Calu3 (cell line): ENCODE data around the gene GCH1. TPM values are rescaled to one million over a fixed set of nuclear protein-coding genes. Genes with fewer than 3 reads are reported as not detected.

ENCODE experiments used
- BruUV-seq: library from RNA; stranded (reverse); fragments of 400-500 nt; replicated peaks from 2 replicates; lab custom pipeline; 2021; lab: Mats Ljungman, UMichigan
- CTCF ChIA-PET: fragments of 300-600 bp; sonication (Branson Sonifier 250); formaldehyde crosslinking; loops from one replicate; lab custom pipeline; 2022; ENCODE audit warnings: antibody characterized with exemption; lab: Charles Lee
- DNase-seq: peaks from one replicate; pipeline ENCODE4 v3.0.0; 2022
- H3K27ac Mint-ChIP-seq: one replicate; pipeline ENCODE4 v1.8.0; 2022; ENCODE audit warnings: mixed read lengths; ENCODE audit not compliant: unreplicated experiment
- H3K27me3 Mint-ChIP-seq: one replicate; pipeline ENCODE4 v1.8.0; 2022; ENCODE audit warnings: mixed read lengths; ENCODE audit not compliant: unreplicated experiment
- H3K36me3 Mint-ChIP-seq: one replicate; pipeline ENCODE4 v1.8.0; 2022; ENCODE audit warnings: mild to moderate bottlenecking, moderate library complexity, mixed read lengths; ENCODE audit not compliant: insufficient read depth, unreplicated experiment
- H3K4me1 Mint-ChIP-seq: one replicate; pipeline ENCODE4 v1.8.0; 2022; ENCODE audit warnings: mild to moderate bottlenecking, low read depth, mixed read lengths; ENCODE audit not compliant: unreplicated experiment
- H3K4me3 Mint-ChIP-seq: one replicate; pipeline ENCODE4 v1.8.0; 2022; ENCODE audit warnings: mild to moderate bottlenecking, low read depth, moderate library complexity, mixed read lengths; ENCODE audit not compliant: unreplicated experiment
- H3K9me3 Mint-ChIP-seq: one replicate; pipeline ENCODE4 v1.8.0; 2022; ENCODE audit warnings: low read depth, mixed read lengths; ENCODE audit not compliant: unreplicated experiment
- intact Hi-C: fragments of 100-400 bp; cut with micrococcal nuclease; formaldehyde crosslinking; loops from one replicate; pipeline ENCODE4 v1.10.0; 2022; ENCODE audit not compliant: unreplicated experiment
- total RNA-seq: library from RNA; stranded (reverse); gene quantifications from 2 replicates; pipeline ENCODE4 v1.2.3, GENCODE V29; 2022
- TF ChIP-seq, protein P1 (sequence below): fragments of 200-600 bp; IDR thresholded peaks from one replicate; pipeline ENCODE4 v1.8.0; 2022; ENCODE audit warnings: antibody characterized with exemption; ENCODE audit not compliant: unreplicated experiment

Gene GCH1
- total RNA-seq, 1 experiment from 2014 or later: 6.8 TPM

DNA sequence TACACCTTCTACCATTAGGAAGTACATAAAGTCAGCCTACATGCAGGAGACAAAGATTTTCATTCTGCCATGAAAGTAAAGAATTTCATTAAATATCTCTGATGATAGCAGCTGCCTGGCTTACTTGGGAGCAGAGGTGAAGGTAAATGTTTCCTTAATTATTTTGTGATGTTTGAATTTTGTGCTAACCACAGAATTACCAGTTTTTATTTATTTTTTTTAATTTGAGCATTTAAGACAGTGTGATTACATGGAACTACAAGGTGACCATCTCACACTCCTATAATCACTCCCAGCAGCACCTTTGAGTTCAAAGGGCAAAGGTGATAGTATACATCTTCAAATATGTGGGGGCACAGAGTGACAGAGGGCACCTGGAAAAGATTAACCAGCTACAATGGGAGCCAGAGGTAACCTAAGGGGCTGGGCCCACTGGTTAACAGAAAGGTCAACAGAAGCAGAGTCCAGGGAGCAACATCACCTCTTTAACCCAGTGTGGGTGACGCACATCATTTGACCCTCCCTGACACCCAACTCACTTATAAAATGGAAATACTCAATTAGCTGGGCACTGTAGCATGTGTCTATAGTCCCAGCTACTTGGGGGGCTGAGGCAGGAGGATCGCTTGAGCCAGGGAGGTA, 65.0 kb downstream of the GCH1 start:
- Mint-ChIP-seq H3K4me3 (no peak overlapping the region), H3K27ac (no peak overlapping the region), H3K9me3 (no peaks in the 10 kb centered on the region), H3K4me1 (peaks cover 11% of the 10 kb centered on the region), H3K36me3 (peaks cover 10% of the 10 kb centered on the region), H3K27me3 (peaks cover 8% of the 10 kb centered on the region)
- TF ChIP-seq, protein P1, sequence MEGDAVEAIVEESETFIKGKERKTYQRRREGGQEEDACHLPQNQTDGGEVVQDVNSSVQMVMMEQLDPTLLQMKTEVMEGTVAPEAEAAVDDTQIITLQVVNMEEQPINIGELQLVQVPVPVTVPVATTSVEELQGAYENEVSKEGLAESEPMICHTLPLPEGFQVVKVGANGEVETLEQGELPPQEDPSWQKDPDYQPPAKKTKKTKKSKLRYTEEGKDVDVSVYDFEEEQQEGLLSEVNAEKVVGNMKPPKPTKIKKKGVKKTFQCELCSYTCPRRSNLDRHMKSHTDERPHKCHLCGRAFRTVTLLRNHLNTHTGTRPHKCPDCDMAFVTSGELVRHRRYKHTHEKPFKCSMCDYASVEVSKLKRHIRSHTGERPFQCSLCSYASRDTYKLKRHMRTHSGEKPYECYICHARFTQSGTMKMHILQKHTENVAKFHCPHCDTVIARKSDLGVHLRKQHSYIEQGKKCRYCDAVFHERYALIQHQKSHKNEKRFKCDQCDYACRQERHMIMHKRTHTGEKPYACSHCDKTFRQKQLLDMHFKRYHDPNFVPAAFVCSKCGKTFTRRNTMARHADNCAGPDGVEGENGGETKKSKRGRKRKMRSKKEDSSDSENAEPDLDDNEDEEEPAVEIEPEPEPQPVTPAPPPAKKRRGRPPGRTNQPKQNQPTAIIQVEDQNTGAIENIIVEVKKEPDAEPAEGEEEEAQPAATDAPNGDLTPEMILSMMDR: no peak
- CTCF ChIA-PET: no interaction called here
- no peak for DNase-seq
- no TSS peak for BruUV-seq
- intact Hi-C loops: no loop called here

DNA sequence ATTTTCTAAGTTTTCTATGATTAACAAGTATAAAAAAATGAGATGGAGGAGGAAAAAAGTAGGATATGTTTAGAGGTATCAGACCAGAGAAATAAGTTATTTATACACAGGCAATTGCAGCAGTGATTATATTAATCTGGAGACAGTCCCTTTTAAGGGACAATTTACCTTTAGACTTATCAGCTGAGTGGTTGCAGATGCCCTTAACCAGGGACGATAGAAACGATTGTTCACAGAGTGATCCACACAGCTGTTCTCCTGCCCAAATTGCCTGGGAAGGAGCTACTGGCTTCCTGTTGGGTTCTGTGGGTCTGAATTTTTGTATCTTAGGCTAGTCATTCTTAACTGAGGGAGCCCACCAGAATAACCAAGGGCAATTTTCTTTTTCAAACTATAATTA, 66.4 kb downstream of the GCH1 start:
- Mint-ChIP-seq H3K9me3 (no peaks in the 10 kb centered on the region), H3K27ac (no peak overlapping the region), H3K4me3 (no peak overlapping the region), H3K4me1 (peaks cover 11% of the 10 kb centered on the region), H3K27me3 (peaks cover 8% of the 10 kb centered on the region), H3K36me3 (peaks cover 6% of the 10 kb centered on the region)
- CTCF ChIA-PET: no interaction called here
- no TSS peak for BruUV-seq
- TF ChIP-seq, protein P1: no peak
- DNase-seq: no peak
- intact Hi-C loops: no loop called here

DNA sequence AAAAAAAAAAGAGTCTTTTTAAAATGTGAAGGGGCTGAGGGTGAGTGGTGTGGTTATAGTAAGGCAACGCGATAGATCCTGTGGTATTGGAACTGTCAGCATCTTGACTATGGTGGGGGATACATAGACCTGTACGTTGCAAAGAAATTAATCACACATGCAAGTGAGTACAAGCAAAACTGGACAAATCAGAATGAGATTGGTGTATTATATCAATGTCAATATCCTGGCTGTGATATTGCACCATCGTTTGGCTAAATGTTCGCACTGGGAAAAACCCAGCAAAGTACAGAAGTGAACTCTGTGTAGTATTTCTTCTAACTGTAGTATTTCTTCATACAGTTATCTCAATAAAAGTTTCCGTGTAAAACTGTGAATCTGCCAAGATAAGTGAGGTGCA, 67.9 kb downstream of the GCH1 start:
- Mint-ChIP-seq H3K4me3 (no peak overlapping the region), H3K27ac (no peak overlapping the region), H3K27me3 (peaks cover 8% of the 10 kb centered on the region), H3K4me1 (peaks cover 8% of the 10 kb centered on the region), H3K36me3 (no peaks in the 10 kb centered on the region), H3K9me3 (no peaks in the 10 kb centered on the region)
- intact Hi-C loops: no loop called here
- DNase-seq: no peak
- TF ChIP-seq, protein P1: no peak
- CTCF ChIA-PET: no interaction called here
- BruUV-seq: no TSS peak

DNA sequence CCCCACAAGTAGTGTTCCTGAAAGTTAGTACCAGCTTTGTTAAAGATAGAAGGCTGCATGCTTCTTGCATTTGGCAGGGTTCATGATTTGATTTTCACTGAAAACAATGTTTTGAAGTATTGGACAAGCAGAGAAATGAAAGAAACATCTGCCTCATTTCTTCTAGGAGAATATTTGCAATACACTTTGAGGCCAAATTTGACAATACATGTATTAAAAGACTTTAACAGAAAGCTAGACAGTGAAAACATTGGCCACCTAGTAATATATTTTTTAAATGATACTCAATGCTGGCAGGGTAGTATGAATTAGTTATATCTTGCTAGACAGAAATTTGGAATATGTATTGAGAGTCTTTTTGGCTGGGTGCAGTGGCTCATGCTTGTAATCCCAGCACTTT, 68.5 kb downstream of the GCH1 start:
- DNase-seq: no peak
- Mint-ChIP-seq H3K4me1 (peaks cover 1% of the 10 kb centered on the region), H3K4me3 (no peak overlapping the region), H3K27me3 (peaks cover 8% of the 10 kb centered on the region), H3K36me3 (no peaks in the 10 kb centered on the region), H3K27ac (no peak overlapping the region), H3K9me3 (no peaks in the 10 kb centered on the region)
- intact Hi-C loops: no loop called here
- BruUV-seq: no TSS peak
- TF ChIP-seq, protein P1: no peak
- CTCF ChIA-PET: no interaction called here
